GM21825 (cell line): ENCODE data around the gene SLC25A25.

Source experiments
- ATAC-seq: cut with Tn5 transposase; IDR thresholded peaks from one replicate; pipeline ENCODE4 v1.9.1; 2021; ENCODE audit warnings: mild to moderate bottlenecking, moderate library complexity; ENCODE audit not compliant: unreplicated experiment

Gene SLC25A25

GRCh38 chr9:128096616-128097536, 28.8 kb downstream of the SLC25A25 start:
- ATAC-seq = no peak

DNA sequence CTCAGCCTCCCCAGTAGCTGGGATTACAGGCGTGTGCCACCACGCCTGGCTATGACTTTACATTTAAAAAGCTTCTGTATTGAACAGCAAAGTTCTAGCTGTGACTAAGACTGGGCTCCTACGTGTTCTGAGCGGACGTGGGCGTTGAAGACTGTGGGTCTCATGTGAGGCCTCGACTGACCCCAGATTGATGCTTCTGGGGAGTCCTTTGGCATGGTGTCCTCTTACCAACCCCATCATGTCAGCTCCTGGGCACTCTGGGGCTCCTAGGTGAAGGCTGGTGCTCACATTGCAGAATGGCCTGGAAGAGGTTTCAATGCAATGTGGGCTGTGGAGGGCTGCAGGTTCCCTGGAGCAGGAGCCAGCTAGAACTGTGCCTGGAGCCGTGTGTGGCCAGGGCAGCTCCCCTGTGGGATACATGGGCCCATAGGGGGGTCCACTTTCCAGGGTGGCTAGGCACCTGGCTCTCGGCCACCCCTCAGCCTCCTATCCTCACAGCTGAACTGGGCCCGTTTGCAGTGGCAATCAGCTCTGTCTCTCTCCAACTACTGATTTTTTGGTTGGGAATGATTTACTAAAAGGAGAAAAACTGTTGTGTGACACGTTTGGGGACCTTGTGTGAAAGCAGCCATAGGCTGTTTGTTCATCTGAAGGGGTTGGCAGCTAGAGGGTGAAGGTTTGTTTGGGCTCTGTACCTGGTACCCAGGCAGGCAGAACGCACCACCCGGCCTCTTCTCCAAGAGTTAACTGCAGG, 29.7 kb downstream of the SLC25A25 start:
- ATAC-seq = no peak

DNA sequence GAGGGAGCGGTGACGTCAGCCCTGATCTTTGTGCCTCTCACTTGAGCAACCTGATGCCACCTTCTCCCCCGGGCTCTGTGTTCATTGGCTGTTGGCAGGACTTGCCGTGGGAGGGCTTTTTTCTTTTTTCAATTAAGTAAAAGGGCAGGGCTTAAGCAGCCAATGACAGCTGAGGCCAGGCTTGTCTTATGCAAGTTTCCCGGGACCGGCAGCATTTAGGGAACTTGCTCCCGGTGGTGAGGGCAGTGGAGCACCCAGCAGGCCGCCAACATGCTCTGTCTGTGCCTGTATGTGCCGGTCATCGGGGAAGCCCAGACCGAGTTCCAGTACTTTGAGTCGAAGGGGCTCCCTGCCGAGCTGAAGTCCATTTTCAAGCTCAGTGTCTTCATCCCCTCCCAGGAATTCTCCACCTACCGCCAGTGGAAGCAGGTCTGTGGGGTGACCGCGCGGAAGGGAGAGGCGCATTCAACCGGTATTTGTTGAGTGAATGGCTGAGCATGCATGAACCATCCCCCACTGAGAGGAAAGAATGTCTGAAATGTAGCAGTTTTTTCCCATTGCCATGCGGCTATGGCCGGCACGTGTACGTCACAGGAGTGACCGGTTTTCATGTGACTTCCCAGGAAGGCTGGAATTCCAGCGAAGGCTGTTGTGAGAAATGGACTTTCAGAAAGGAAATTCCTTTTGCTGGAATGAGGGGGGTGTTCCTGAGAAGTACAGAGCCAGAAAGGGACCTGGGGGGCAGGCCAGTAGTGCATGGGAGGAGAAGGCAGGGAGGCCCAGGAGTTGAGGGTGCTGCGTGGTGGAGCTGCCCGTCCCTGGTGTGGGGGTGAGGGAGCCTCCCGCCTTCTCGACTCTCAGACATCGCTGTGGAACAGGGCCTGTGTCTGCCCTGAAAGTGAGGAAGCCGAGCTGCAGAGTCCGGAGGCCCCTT, 30.5 kb downstream of the SLC25A25 start:
- no peak for ATAC-seq

- ATAC-seq = no peak
Measured at GRCh38 chr9:128099231-128099931, 31.3 kb downstream of the SLC25A25 start.

- ATAC-seq = no peak
Measured at GRCh38 chr9:128099932-128100491, 32.0 kb downstream of the SLC25A25 start.

GRCh38 chr9:128100581-128100980, 32.5 kb downstream of the SLC25A25 start:
- no peak for ATAC-seq

- no peak for ATAC-seq
Measured at GRCh38 chr9:128101231-128101661, 33.2 kb downstream of the SLC25A25 start.

GRCh38 chr9:128101690-128102089, 33.7 kb downstream of the SLC25A25 start:
- ATAC-seq = no peak

GRCh38 chr9:128102196-128102595, 34.2 kb downstream of the SLC25A25 start:
- ATAC-seq = no peak

DNA sequence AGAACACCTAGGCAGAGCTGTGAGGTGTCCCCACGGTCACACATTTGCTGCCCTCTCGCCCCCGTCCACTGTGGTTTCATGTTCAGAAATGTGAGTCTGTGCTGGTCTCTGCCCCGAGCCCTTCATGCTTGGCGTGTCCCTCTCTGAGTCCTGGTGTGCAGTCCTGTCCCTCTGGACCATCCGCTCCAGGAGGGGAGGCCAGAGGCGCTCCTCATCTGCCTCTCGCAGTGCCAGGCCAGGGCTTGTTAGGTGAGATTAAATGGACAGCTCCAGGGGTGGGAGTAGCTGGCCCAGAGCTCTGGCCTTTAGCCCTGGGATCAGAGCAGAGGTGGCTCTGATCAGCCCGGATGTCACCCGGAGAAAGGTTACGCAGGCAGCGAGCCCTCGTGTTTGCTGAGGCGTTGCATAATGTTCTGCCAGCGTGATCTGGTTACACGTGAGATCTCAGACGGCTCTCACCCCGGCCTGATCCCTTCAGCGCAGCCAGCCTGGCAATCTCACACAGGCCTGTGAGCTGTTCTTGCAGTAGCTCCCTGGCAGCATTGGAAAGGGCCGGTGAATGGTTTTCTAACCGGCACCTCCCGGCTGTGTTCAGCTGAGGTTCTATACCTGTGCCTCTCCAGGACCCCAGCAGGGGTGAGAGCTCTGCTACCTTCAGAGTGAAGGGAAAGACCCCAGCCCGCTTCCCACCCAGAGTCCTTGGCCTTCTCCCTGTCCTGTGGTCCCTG, 35.0 kb downstream of the SLC25A25 start:
- no peak for ATAC-seq

DNA sequence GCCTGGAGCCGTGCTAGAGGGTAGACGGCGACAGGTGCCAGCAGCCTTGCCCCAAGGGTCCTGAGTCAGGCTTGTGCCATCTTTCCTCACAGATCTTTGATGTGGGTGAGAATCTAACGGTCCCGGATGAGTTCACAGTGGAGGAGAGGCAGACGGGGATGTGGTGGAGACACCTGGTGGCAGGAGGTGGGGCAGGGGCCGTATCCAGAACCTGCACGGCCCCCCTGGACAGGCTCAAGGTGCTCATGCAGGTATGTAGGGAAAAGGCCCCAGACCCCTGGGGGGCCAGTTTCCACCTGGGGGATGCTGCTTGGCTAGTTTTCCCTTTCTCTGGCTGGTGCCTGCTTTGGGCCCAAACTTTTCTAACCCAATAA, 35.5 kb downstream of the SLC25A25 start:
- ATAC-seq = no peak

- no peak for ATAC-seq
Measured at GRCh38 chr9:128104171-128104618, 36.2 kb downstream of the SLC25A25 start.

GRCh38 chr9:128105538-128106175, 37.6 kb downstream of the SLC25A25 start:
- no peak for ATAC-seq

GRCh38 chr9:128106181-128106939, 38.3 kb downstream of the SLC25A25 start:
- ATAC-seq = no peak

- ATAC-seq = no peak
Measured at GRCh38 chr9:128106940-128107467, 39.0 kb downstream of the SLC25A25 start.

- no peak for ATAC-seq
Measured at GRCh38 chr9:128107468-128108268, 39.6 kb downstream of the SLC25A25 start.
